Measurements from ENCODE around the gene SLC44A5. TPM values are rescaled to one million over a fixed set of nuclear protein-coding genes. Genes with fewer than 3 reads are reported as not detected.

The SLC44A5 gene
- total and polyA plus RNA-seq, 2 donors = 0.05 to 1.5 TPM

GRCh38 chr1:75579046-75579445 is 31.9 kb downstream of the SLC44A5 start:
- no peaks in the 10 kb centered on the region for H3K9me3 ChIP-seq (ENCODE audit: control insufficient read depth in 2 of 2, insufficient read depth in 1 of 2, low read length in 1 of 2)
- H3K4me1 ChIP-seq (ENCODE audit: control insufficient read depth in 2 of 2, insufficient read depth in 2 of 2, low read length in 2 of 2) = no peaks in the 10 kb centered on the region
- 65% methylated on average over 2 of the region's 2 CpGs for WGBS
- DNase-seq (ENCODE audit: low read depth in 6 of 9, low spot score in 9 of 9) = no peak
- no peak overlapping the region for H3K4me3 ChIP-seq (ENCODE audit: low read length in 2 of 2)
- no peak overlapping the region for H3K27ac ChIP-seq (ENCODE audit: low read depth in 1 of 2, low read length in 1 of 2)
- no peaks in the 10 kb centered on the region for H3K36me3 ChIP-seq (ENCODE audit: control insufficient read depth in 2 of 2, insufficient read depth in 2 of 2, low read length in 1 of 2)
- H3K27me3 ChIP-seq (ENCODE audit: control insufficient read depth in 2 of 2, insufficient read depth in 1 of 2, low read length in 1 of 2) = no peaks in the 10 kb centered on the region

- no peak overlapping the region for H3K4me3 ChIP-seq (ENCODE audit: low read length in 2 of 2)
- 80% methylated on average over 3 of the region's 3 CpGs for WGBS
- no peak for DNase-seq (ENCODE audit: low read depth in 6 of 9, low spot score in 9 of 9)
- H3K27ac ChIP-seq (ENCODE audit: low read depth in 1 of 2, low read length in 1 of 2) = no peak overlapping the region
- no peaks in the 10 kb centered on the region for H3K4me1 ChIP-seq (ENCODE audit: control insufficient read depth in 2 of 2, insufficient read depth in 2 of 2, low read length in 2 of 2)
- H3K9me3 ChIP-seq (ENCODE audit: control insufficient read depth in 2 of 2, insufficient read depth in 1 of 2, low read length in 1 of 2) = no peaks in the 10 kb centered on the region
- H3K36me3 ChIP-seq (ENCODE audit: control insufficient read depth in 2 of 2, insufficient read depth in 2 of 2, low read length in 1 of 2) = no peaks in the 10 kb centered on the region
- H3K27me3 ChIP-seq (ENCODE audit: control insufficient read depth in 2 of 2, insufficient read depth in 1 of 2, low read length in 1 of 2) = no peaks in the 10 kb centered on the region
Observed at GRCh38 chr1:75575837-75576236, 35.1 kb downstream of the SLC44A5 start.

GRCh38 chr1:75567191-75567590 is 43.7 kb downstream of the SLC44A5 start:
- Histone ChIP-seq H3K27ac (ENCODE audit: low read depth in 1 of 2, low read length in 1 of 2) (no peak overlapping the region), H3K27me3 (ENCODE audit: control insufficient read depth in 2 of 2, insufficient read depth in 1 of 2, low read length in 1 of 2) (no peaks in the 10 kb centered on the region), H3K4me1 (ENCODE audit: control insufficient read depth in 2 of 2, insufficient read depth in 2 of 2, low read length in 2 of 2) (no peaks in the 10 kb centered on the region), H3K4me3 (ENCODE audit: low read length in 2 of 2) (no peak overlapping the region), H3K36me3 (ENCODE audit: control insufficient read depth in 2 of 2, insufficient read depth in 2 of 2, low read length in 1 of 2) (no peaks in the 10 kb centered on the region), H3K9me3 (ENCODE audit: control insufficient read depth in 2 of 2, insufficient read depth in 1 of 2, low read length in 1 of 2) (no peaks in the 10 kb centered on the region)
- DNase-seq (ENCODE audit: low read depth in 6 of 9, low spot score in 9 of 9) = no peak
- WGBS = 87% methylated on average over 1 of the region's 1 CpG

GRCh38 chr1:75559800-75560199 is 51.1 kb downstream of the SLC44A5 start:
- H3K36me3 ChIP-seq (ENCODE audit: control insufficient read depth in 2 of 2, insufficient read depth in 2 of 2, low read length in 1 of 2) = no peaks in the 10 kb centered on the region
- H3K27ac ChIP-seq (ENCODE audit: low read depth in 1 of 2, low read length in 1 of 2) = no peak overlapping the region
- H3K27me3 ChIP-seq (ENCODE audit: control insufficient read depth in 2 of 2, insufficient read depth in 1 of 2, low read length in 1 of 2) = no peaks in the 10 kb centered on the region
- no peak overlapping the region for H3K4me3 ChIP-seq (ENCODE audit: low read length in 2 of 2)
- H3K4me1 ChIP-seq (ENCODE audit: control insufficient read depth in 2 of 2, insufficient read depth in 2 of 2, low read length in 2 of 2) = no peaks in the 10 kb centered on the region
- H3K9me3 ChIP-seq (ENCODE audit: control insufficient read depth in 2 of 2, insufficient read depth in 1 of 2, low read length in 1 of 2) = no peaks in the 10 kb centered on the region
- DNase-seq (ENCODE audit: low read depth in 6 of 9, low spot score in 9 of 9) = no peak

- Histone ChIP-seq H3K36me3 (ENCODE audit: control insufficient read depth in 2 of 2, insufficient read depth in 2 of 2, low read length in 1 of 2) (no peaks in the 10 kb centered on the region), H3K27ac (ENCODE audit: low read depth in 1 of 2, low read length in 1 of 2) (no peak overlapping the region), H3K4me1 (ENCODE audit: control insufficient read depth in 2 of 2, insufficient read depth in 2 of 2, low read length in 2 of 2) (no peaks in the 10 kb centered on the region), H3K27me3 (ENCODE audit: control insufficient read depth in 2 of 2, insufficient read depth in 1 of 2, low read length in 1 of 2) (no peaks in the 10 kb centered on the region), H3K4me3 (ENCODE audit: low read length in 2 of 2) (no peak overlapping the region), H3K9me3 (ENCODE audit: control insufficient read depth in 2 of 2, insufficient read depth in 1 of 2, low read length in 1 of 2) (no peaks in the 10 kb centered on the region)
- no peak for DNase-seq (ENCODE audit: low read depth in 6 of 9, low spot score in 9 of 9)
- WGBS = 82% methylated on average over 2 of the region's 2 CpGs
Observed at GRCh38 chr1:75559136-75559535, 51.8 kb downstream of the SLC44A5 start.

GRCh38 chr1:75554870-75555269 is 56.0 kb downstream of the SLC44A5 start:
- H3K9me3 ChIP-seq (ENCODE audit: control insufficient read depth in 2 of 2, insufficient read depth in 1 of 2, low read length in 1 of 2) = no peaks in the 10 kb centered on the region
- no peaks in the 10 kb centered on the region for H3K36me3 ChIP-seq (ENCODE audit: control insufficient read depth in 2 of 2, insufficient read depth in 2 of 2, low read length in 1 of 2)
- no peaks in the 10 kb centered on the region for H3K4me1 ChIP-seq (ENCODE audit: control insufficient read depth in 2 of 2, insufficient read depth in 2 of 2, low read length in 2 of 2)
- DNase-seq (ENCODE audit: low read depth in 6 of 9, low spot score in 9 of 9) = no peak
- no peak overlapping the region for H3K27ac ChIP-seq (ENCODE audit: low read depth in 1 of 2, low read length in 1 of 2)
- 99% methylated on average over 1 of the region's 1 CpG for WGBS
- no peak overlapping the region for H3K4me3 ChIP-seq (ENCODE audit: low read length in 2 of 2)
- no peaks in the 10 kb centered on the region for H3K27me3 ChIP-seq (ENCODE audit: control insufficient read depth in 2 of 2, insufficient read depth in 1 of 2, low read length in 1 of 2)

- no peak overlapping the region for H3K27ac ChIP-seq (ENCODE audit: low read depth in 1 of 2, low read length in 1 of 2)
- no peak overlapping the region for H3K4me3 ChIP-seq (ENCODE audit: low read length in 2 of 2)
- H3K36me3 ChIP-seq (ENCODE audit: control insufficient read depth in 2 of 2, insufficient read depth in 2 of 2, low read length in 1 of 2) = no peaks in the 10 kb centered on the region
- DNase-seq (ENCODE audit: low read depth in 6 of 9, low spot score in 9 of 9) = no peak
- 93% methylated on average over 2 of the region's 2 CpGs for WGBS
- no peaks in the 10 kb centered on the region for H3K27me3 ChIP-seq (ENCODE audit: control insufficient read depth in 2 of 2, insufficient read depth in 1 of 2, low read length in 1 of 2)
- no peaks in the 10 kb centered on the region for H3K9me3 ChIP-seq (ENCODE audit: control insufficient read depth in 2 of 2, insufficient read depth in 1 of 2, low read length in 1 of 2)
- H3K4me1 ChIP-seq (ENCODE audit: control insufficient read depth in 2 of 2, insufficient read depth in 2 of 2, low read length in 2 of 2) = no peaks in the 10 kb centered on the region
Observed at GRCh38 chr1:75554181-75554580, 56.7 kb downstream of the SLC44A5 start.

- H3K4me1 ChIP-seq (ENCODE audit: control insufficient read depth in 2 of 2, insufficient read depth in 2 of 2, low read length in 2 of 2) = no peaks in the 10 kb centered on the region
- no peak for DNase-seq (ENCODE audit: low read depth in 6 of 9, low spot score in 9 of 9)
- no peaks in the 10 kb centered on the region for H3K27me3 ChIP-seq (ENCODE audit: control insufficient read depth in 2 of 2, insufficient read depth in 1 of 2, low read length in 1 of 2)
- no peaks in the 10 kb centered on the region for H3K9me3 ChIP-seq (ENCODE audit: control insufficient read depth in 2 of 2, insufficient read depth in 1 of 2, low read length in 1 of 2)
- H3K27ac ChIP-seq (ENCODE audit: low read depth in 1 of 2, low read length in 1 of 2) = no peak overlapping the region
- H3K4me3 ChIP-seq (ENCODE audit: low read length in 2 of 2) = no peak overlapping the region
- H3K36me3 ChIP-seq (ENCODE audit: control insufficient read depth in 2 of 2, insufficient read depth in 2 of 2, low read length in 1 of 2) = no peaks in the 10 kb centered on the region
Observed at GRCh38 chr1:75550559-75550958, 60.4 kb downstream of the SLC44A5 start.

- H3K9me3 ChIP-seq (ENCODE audit: control insufficient read depth in 2 of 2, insufficient read depth in 1 of 2, low read length in 1 of 2) = no peaks in the 10 kb centered on the region
- no peak for DNase-seq (ENCODE audit: low read depth in 6 of 9, low spot score in 9 of 9)
- H3K4me1 ChIP-seq (ENCODE audit: control insufficient read depth in 2 of 2, insufficient read depth in 2 of 2, low read length in 2 of 2) = no peaks in the 10 kb centered on the region
- no peaks in the 10 kb centered on the region for H3K36me3 ChIP-seq (ENCODE audit: control insufficient read depth in 2 of 2, insufficient read depth in 2 of 2, low read length in 1 of 2)
- H3K27me3 ChIP-seq (ENCODE audit: control insufficient read depth in 2 of 2, insufficient read depth in 1 of 2, low read length in 1 of 2) = no peaks in the 10 kb centered on the region
- WGBS = 85% methylated on average over 3 of the region's 3 CpGs
- H3K4me3 ChIP-seq (ENCODE audit: low read length in 2 of 2) = no peak overlapping the region
- no peak overlapping the region for H3K27ac ChIP-seq (ENCODE audit: low read depth in 1 of 2, low read length in 1 of 2)
Observed at GRCh38 chr1:75548721-75549480, 62.0 kb downstream of the SLC44A5 start.

Data from thymus (tissue), 11 donors.